Ishikawa (cell line): ENCODE data around the gene NSG2.

Source experiments
- CEBPB ChIP-seq: IDR thresholded peaks from 2 replicates; pipeline ENCODE4 v1.6.1; 2012
- CREB1 ChIP-seq: IDR thresholded peaks from 2 replicates; pipeline ENCODE4 v1.6.1; 2012; ENCODE audit warnings: low read depth
- EGR1 ChIP-seq: IDR thresholded peaks from 2 replicates; pipeline ENCODE4 v1.6.1; 2012
- EP300 ChIP-seq: IDR thresholded peaks from 2 replicates; pipeline ENCODE4 v1.6.1; 2012; ENCODE audit warnings: borderline replicate concordance
- FOXM1 ChIP-seq: IDR thresholded peaks from 2 replicates; pipeline ENCODE4 v1.6.1; 2012; ENCODE audit warnings: low read depth, borderline replicate concordance
- MAX ChIP-seq: IDR thresholded peaks from 2 replicates; pipeline ENCODE4 v1.6.1; 2012
- NFIC ChIP-seq: IDR thresholded peaks from 2 replicates; pipeline ENCODE4 v1.6.1; 2012
- RAD21 ChIP-seq: IDR thresholded peaks from 2 replicates; pipeline ENCODE4 v1.6.1; 2012; ENCODE audit warnings: low read depth
- REST ChIP-seq: IDR thresholded peaks from 2 replicates; pipeline ENCODE4 v1.6.1; 2012; ENCODE audit warnings: low read depth, mild to moderate bottlenecking
- TAF1 ChIP-seq: IDR thresholded peaks from 2 replicates; pipeline ENCODE4 v1.6.1; 2012; ENCODE audit warnings: low read depth, mild to moderate bottlenecking
- TCF12 ChIP-seq: IDR thresholded peaks from 2 replicates; pipeline ENCODE4 v1.6.1; 2012; ENCODE audit warnings: low read depth
- TEAD4 ChIP-seq: IDR thresholded peaks from 2 replicates; pipeline ENCODE4 v1.6.1; 2012
- USF1 ChIP-seq: IDR thresholded peaks from 2 replicates; pipeline ENCODE4 v1.6.1; 2012
- YY1 ChIP-seq: IDR thresholded peaks from 2 replicates; pipeline ENCODE4 v1.6.1; 2012; ENCODE audit warnings: low read depth
- ZBTB7A ChIP-seq: IDR thresholded peaks from 2 replicates; pipeline ENCODE4 v1.6.1; 2012; ENCODE audit warnings: low read depth

Gene NSG2

GRCh38 chr5:174119468-174119881 lies 74.0 kb downstream of the NSG2 start:
- no peak for TF ChIP-seq EGR1
- TF ChIP-seq RAD21: no peak
- no peak for TF ChIP-seq NFIC
- no peak for TF ChIP-seq YY1
- no peak for TF ChIP-seq EP300
- TF ChIP-seq TCF12: no peak
- TF ChIP-seq TAF1: no peak
- no peak for TF ChIP-seq FOXM1
- TF ChIP-seq CEBPB: no peak

GRCh38 chr5:174120401-174121005 lies 75.0 kb downstream of the NSG2 start:
- TF ChIP-seq TAF1 (no peak), MAX (no peak), TCF12 (no peak), USF1 (no peak), EGR1 (no peak), CEBPB (no peak), NFIC (no peak), EP300 (no peak)

- TF ChIP-seq ZBTB7A (no peak), NFIC (no peak), EP300 (no peak), TEAD4 (no peak), CEBPB (no peak)
Measured at GRCh38 chr5:174134545-174134944, 89.0 kb downstream of the NSG2 start.

- TF ChIP-seq YY1 (no peak), CREB1 (no peak), RAD21 (no peak), MAX (no peak), TCF12 (no peak), FOXM1 (no peak), TAF1 (no peak), ZBTB7A (no peak), EP300 (no peak), REST (no peak), TEAD4 (no peak), USF1 (no peak), EGR1 (no peak), CEBPB (no peak), NFIC (no peak)
Measured at GRCh38 chr5:174139623-174140022, 94.1 kb downstream of the NSG2 start.

GRCh38 chr5:174140452-174141020 lies 95.0 kb downstream of the NSG2 start:
- TF ChIP-seq TAF1 (no peak), EGR1 (no peak), ZBTB7A (no peak), RAD21 (no peak)

GRCh38 chr5:174141398-174141797 lies 95.9 kb downstream of the NSG2 start:
- TF ChIP-seq FOXM1 (no peak), CREB1 (no peak), YY1 (no peak), TEAD4 (no peak), REST (no peak), EGR1 (no peak), RAD21 (no peak), CEBPB (no peak), TAF1 (no peak), EP300 (no peak), USF1 (no peak), NFIC (no peak), TCF12 (no peak), ZBTB7A (no peak), MAX (no peak)
